Astrocyte of the hippocampus (primary cell): ENCODE results near the gene ROR1.
"Not testable (repeated sequence)": the region's sequence is repeated elsewhere in the genome, so short reads cannot be mapped to it uniquely, and the experiment has no call there.

Source experiments
- DNase-seq: peaks from one replicate; pipeline ENCODE4 v3.0.0; 2011; ENCODE audit warnings: low read depth, low spot score

The ROR1 gene

DNA sequence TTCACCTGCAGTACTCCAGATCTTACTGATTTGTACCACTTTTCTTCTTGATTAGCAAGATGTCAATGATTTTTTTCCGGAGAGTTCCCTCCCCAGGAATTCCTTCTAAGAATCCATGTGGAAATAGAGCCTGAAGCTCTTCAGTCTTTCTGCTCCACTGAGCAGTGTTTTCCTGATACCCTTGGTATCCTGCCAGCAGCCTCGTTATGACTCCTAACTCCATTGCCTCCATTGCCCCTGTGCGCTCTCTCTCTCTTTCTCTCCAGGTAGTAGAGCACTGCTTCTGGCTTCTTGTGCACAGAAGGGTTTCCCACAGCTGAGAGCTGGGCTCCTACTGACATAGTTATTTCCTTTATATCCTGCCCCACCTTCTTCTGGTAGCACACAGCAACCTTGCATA, 441.8 kb downstream of the ROR1 start:
- DNase-seq, result peak; percentile 71

- no peak for DNase-seq
Measured at GRCh38 chr1:64220241-64220640, 446.4 kb downstream of the ROR1 start.

GRCh38 chr1:64223329-64224151, 449.7 kb downstream of the ROR1 start:
- peak; percentile 80 for DNase-seq

- not testable (repeated sequence) for DNase-seq
Measured at GRCh38 chr1:64224236-64224635, 450.4 kb downstream of the ROR1 start.

DNA sequence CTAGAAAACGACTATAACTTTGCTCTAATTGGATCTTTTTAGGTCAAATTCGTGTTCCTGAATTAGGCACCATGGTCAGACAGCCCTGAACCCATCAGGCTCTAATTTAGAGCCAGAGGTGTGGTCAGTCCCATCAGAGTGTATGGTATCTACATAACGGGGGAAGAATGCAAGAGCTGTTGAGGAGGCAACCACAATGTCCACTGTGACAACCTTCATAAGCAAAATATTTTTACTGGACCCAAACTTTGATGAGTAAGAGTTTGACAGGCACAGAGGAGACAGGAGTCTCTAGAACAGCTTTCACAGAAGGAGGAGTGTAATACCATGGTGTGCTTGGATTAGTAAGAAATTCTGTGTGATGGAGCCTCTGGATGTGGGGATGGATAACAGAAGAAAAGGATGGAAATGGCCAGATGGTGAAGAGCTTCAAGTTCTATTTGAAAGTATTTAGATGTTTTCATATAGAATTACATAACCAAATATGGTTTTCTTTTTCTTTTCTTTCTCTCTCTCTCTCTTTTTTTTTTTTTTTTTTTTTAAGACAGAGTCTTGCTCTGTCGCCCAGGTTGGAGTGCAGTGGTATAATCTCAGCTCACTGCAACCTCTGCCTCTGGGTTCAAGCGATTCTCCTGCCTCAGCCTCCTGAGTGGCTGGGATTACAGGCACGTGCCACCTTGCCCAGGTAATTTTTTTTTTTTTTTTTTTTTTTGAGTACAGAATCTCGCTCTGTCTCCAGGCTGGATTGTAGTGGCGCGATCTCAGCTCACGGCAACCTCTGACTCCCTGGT, 454.5 kb downstream of the ROR1 start:
- peak; percentile 61 for DNase-seq

DNA sequence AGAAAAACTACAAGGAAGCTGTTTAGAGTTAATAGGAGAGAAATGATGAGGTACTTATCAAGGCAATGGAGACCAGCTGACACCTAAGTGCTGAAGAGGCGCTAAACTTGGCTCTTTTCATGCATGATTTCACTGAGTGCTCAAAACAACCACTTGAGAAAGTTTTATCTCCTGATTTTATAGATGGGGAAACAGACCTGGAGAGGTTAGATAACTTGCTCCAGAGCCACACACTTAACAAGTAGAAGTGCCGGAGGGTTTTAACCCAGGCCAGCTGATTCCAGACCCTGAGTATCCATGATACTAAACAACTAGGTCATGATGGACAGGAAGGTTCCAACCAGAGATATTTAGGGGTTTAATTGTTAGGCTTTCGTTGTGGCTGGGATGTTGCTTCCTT, 455.5 kb downstream of the ROR1 start:
- DNase-seq, result no peak
